NT2/D1 (cell line): ENCODE data around the gene GP9.

Experiments
- DNase-seq: peaks from one replicate; pipeline ENCODE4 v3.0.0-alpha.2; 2011; ENCODE audit warnings: low read depth, low spot score
- H3K27me3 ChIP-seq: 2 replicates; pipeline ENCODE4 v1.6.0; 2011; ENCODE audit warnings: mild to moderate bottlenecking; ENCODE audit not compliant: insufficient read length, insufficient read depth
- H3K36me3 ChIP-seq: 2 replicates; pipeline ENCODE4 v1.6.1; 2011; ENCODE audit warnings: mild to moderate bottlenecking, low read length, mixed read lengths; ENCODE audit not compliant: insufficient read depth, insufficient read length
- H3K4me1 ChIP-seq: 2 replicates; pipeline ENCODE4 v1.5.1; 2011; ENCODE audit not compliant: insufficient read depth, insufficient read length
- H3K4me3 ChIP-seq: 2 replicates; pipeline ENCODE4 v1.5.1; 2011; ENCODE audit warnings: low read depth; ENCODE audit not compliant: insufficient read length
- H3K9ac ChIP-seq: 2 replicates; pipeline ENCODE4 v1.6.0; 2011; ENCODE audit warnings: low read depth; ENCODE audit not compliant: insufficient read length
- H3K9me3 ChIP-seq: 2 replicates; pipeline ENCODE4 v1.5.1; 2011; ENCODE audit warnings: mild to moderate bottlenecking, low read length; ENCODE audit not compliant: insufficient read depth
- SUZ12 ChIP-seq: IDR thresholded peaks from 2 replicates; pipeline ENCODE4 v1.6.1; 2011; ENCODE audit not compliant: insufficient read length, insufficient read depth; ENCODE audit errors: extremely low read depth
- YY1 ChIP-seq: IDR thresholded peaks from 2 replicates; pipeline ENCODE4 v1.6.1; 2011; ENCODE audit not compliant: insufficient read length, insufficient read depth
- ZNF274 ChIP-seq: IDR thresholded peaks from 2 replicates; pipeline ENCODE4 v1.6.1; 2011; ENCODE audit warnings: mild to moderate bottlenecking, low read depth, low read length

The GP9 gene

GRCh38 chr3:129035360-129036221, 25.0 kb upstream of the GP9 start:
- Histone ChIP-seq H3K9ac (no peak overlapping the region), H3K36me3 (no peaks in the 10 kb centered on the region), H3K4me1 (peaks cover 28% of the 10 kb centered on the region), H3K9me3 (no peaks in the 10 kb centered on the region), H3K4me3 (no peak overlapping the region), H3K27me3 (no peaks in the 10 kb centered on the region)
- no peak for DNase-seq
- TF ChIP-seq ZNF274 (no peak), SUZ12 (no peak), YY1 (no peak)

DNA sequence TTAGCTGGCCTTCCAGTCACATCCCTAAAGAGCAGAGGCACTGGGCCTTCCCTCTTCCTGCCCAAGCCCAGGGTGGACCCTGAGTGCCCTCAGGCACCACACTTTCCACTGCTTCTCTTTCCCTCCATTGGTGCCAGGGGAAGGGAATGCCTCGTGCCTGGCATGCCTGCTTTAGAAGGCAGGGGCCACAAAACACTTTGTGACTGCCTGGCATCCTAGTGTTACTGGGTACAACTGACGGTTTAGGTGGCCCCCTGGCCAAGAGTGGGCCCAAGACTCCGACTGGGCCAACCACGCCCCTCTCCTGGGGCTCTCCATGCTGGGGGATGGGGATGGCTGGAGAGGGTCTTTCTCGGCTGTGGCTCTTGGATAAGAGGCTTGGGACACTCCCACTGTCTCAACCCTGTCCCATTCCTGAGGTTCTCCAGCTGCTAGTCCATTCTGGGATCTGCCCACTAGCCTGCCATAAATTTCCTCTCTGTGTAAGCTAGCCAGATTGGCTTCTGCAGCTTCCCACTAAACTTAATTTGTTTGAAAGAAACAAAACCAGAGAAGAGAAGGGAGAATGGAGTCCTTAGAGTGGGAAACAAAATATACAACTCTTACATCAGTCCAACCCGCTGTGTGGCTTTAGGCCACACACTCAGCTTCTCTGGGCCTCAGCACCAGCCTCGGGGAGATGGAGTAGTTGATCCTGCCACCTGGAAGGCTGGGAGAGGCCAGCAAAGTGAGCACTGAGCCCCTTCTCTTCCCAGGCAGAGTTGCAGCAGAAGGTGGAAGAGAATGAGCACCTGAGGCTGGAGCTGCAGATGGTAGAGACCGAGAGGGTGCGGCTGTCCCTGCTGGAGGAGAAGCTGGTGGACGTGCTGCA, 24.1 kb upstream of the GP9 start:
- no peaks in the 10 kb centered on the region for H3K9me3 ChIP-seq
- no peak overlapping the region for H3K4me3 ChIP-seq
- no peak for TF ChIP-seq ZNF274
- no peak for TF ChIP-seq SUZ12
- no peak for TF ChIP-seq YY1
- DNase-seq, result no peak
- H3K4me1 ChIP-seq, result peaks cover 30% of the 10 kb centered on the region
- no peaks in the 10 kb centered on the region for H3K36me3 ChIP-seq
- H3K27me3 ChIP-seq, result no peaks in the 10 kb centered on the region
- no peak overlapping the region for H3K9ac ChIP-seq

- no peak overlapping the region for H3K9ac ChIP-seq
- H3K36me3 ChIP-seq, result no peaks in the 10 kb centered on the region
- H3K4me3 ChIP-seq, result no peak overlapping the region
- no peak for DNase-seq
- no peaks in the 10 kb centered on the region for H3K27me3 ChIP-seq
- H3K4me1 ChIP-seq, result peaks cover 28% of the 10 kb centered on the region
- no peaks in the 10 kb centered on the region for H3K9me3 ChIP-seq
- TF ChIP-seq SUZ12 (no peak), YY1 (no peak), ZNF274 (no peak)
Measured at GRCh38 chr3:129037093-129037419, 23.5 kb upstream of the GP9 start.

- H3K36me3 ChIP-seq, result no peaks in the 10 kb centered on the region
- H3K4me3 ChIP-seq, result no peak overlapping the region
- no peak overlapping the region for H3K9ac ChIP-seq
- no peaks in the 10 kb centered on the region for H3K27me3 ChIP-seq
- H3K4me1 ChIP-seq, result peaks cover 25% of the 10 kb centered on the region
- DNase-seq, result no peak
- no peaks in the 10 kb centered on the region for H3K9me3 ChIP-seq
- TF ChIP-seq YY1, result no peak
- no peak for TF ChIP-seq SUZ12
- TF ChIP-seq ZNF274, result no peak
Measured at GRCh38 chr3:129038121-129038855, 22.3 kb upstream of the GP9 start.

GRCh38 chr3:129039271-129040038, 21.1 kb upstream of the GP9 start:
- Histone ChIP-seq H3K9me3 (no peaks in the 10 kb centered on the region), H3K27me3 (no peaks in the 10 kb centered on the region), H3K4me3 (no peak overlapping the region), H3K4me1 (peaks cover 23% of the 10 kb centered on the region), H3K9ac (no peak overlapping the region), H3K36me3 (no peaks in the 10 kb centered on the region)
- no peak for DNase-seq
- TF ChIP-seq YY1, result no peak
- no peak for TF ChIP-seq ZNF274
- TF ChIP-seq SUZ12, result no peak

GRCh38 chr3:129040039-129040336, 20.6 kb upstream of the GP9 start:
- Histone ChIP-seq H3K9ac (no peak overlapping the region), H3K4me3 (no peak overlapping the region), H3K4me1 (peaks cover 21% of the 10 kb centered on the region), H3K9me3 (no peaks in the 10 kb centered on the region), H3K36me3 (no peaks in the 10 kb centered on the region), H3K27me3 (no peaks in the 10 kb centered on the region)
- no peak for TF ChIP-seq YY1
- no peak for TF ChIP-seq SUZ12
- no peak for TF ChIP-seq ZNF274
- no peak for DNase-seq
